Mammary epithelial cell (primary cell): ENCODE data around the gene SYNGR4.

Source experiments
- CTCF ChIP-seq, 2 donors: IDR thresholded peaks in 1 of 2; conservative IDR thresholded peaks in 1 of 2; 2 replicates each; pipeline ENCODE4 v1.5.1; 2011 to 2012; ENCODE audit warnings: inconsistent platforms in 2 of 2, low read length in 2 of 2, mild to moderate bottlenecking in 2 of 2, control low read depth in 1 of 2, low read depth in 1 of 2; ENCODE audit not compliant: insufficient read depth in 1 of 2; ENCODE audit errors: extremely low read depth in 1 of 2
- EZH2 ChIP-seq: IDR thresholded peaks from 2 replicates; pipeline ENCODE4 v1.6.1; 2012; ENCODE audit warnings: low read length, inconsistent platforms, borderline replicate concordance

- TF ChIP-seq CTCF (conservative IDR thresholded peaks at IDR 0.05 in 1 of 2, IDR thresholded peaks at IDR 0.05 in 1 of 2; ENCODE audit: extremely low read depth in 1 of 2, insufficient read depth in 1 of 2, low read depth in 1 of 2, low read length in 2 of 2) (no peak), EZH2 (no peak)
Measured at GRCh38 chr19:48318286-48318987, 45.7 kb upstream of the SYNGR4 start.
